Peyer's patch (tissue), 4 donors: Measurements from ENCODE around the gene VPS26C.

Experiments
- POLR2A ChIP-seq, 2 donors: fragments of 450-650 bp; IDR thresholded peaks; one replicate each; pipeline ENCODE4 v1.5.1; 2017; ENCODE audit warnings: antibody characterized with exemption in 2 of 2, mild to moderate bottlenecking in 2 of 2, moderate library complexity in 2 of 2
- TF ChIP-seq, protein P1 (sequence below), 6 experiments: fragments of 450-650 bp in 4 of 6; fragments of 200-600 bp in 2 of 6; sonication (generic) in 1 of 6; IDR thresholded peaks; one replicate each; pipeline ENCODE4 v1.5.1; 2017 to 2019; ENCODE audit warnings: antibody characterized with exemption in 6 of 6, mild to moderate bottlenecking in 3 of 6, moderate library complexity in 1 of 6

DNA sequence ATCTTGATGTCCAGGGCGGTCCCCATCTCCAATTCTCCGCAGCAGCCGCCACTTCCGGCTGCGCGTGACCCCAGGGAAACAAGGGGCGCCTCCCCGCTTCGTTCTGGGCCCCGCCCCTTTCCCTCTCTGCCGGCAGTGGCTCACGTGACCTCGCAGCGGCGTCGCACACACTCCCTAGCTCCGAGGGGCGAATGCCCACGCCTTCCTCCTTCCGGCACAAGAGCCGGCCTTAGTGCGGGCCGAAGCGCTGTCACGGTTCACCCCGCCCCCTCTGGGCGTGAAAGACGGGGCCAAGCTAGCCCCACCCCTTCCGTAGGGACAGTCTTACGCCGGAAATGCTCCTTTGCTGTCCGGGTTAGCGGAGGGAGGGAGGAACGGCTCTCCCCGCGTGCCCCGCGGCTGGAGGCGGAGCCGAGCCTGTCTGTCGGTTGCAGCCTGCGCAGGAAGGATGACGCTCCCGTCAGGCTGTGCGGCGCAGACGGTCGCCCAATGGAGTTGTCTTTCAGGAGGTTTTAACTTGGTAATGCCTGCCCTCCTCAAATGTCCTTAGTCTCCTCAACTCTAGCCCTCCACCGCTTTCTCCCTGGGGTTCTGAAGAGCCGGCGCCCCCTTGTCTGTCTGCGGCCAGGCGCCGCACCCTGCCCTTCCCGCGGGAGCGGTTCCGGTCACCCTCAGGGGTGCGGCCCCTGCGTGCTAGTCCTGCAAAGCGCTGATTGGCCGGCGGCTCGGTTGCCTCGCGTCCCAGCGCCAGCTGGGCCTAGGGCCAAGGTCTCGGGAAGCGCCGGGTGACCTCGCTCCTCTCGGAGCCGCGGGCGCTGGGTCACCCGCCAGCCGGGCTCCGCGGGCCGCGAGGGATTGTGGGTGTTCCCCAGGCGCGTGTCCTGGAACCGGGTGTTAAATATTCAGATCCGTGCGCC lies at the start of gene VPS26C:
- TF ChIP-seq, protein P1, sequence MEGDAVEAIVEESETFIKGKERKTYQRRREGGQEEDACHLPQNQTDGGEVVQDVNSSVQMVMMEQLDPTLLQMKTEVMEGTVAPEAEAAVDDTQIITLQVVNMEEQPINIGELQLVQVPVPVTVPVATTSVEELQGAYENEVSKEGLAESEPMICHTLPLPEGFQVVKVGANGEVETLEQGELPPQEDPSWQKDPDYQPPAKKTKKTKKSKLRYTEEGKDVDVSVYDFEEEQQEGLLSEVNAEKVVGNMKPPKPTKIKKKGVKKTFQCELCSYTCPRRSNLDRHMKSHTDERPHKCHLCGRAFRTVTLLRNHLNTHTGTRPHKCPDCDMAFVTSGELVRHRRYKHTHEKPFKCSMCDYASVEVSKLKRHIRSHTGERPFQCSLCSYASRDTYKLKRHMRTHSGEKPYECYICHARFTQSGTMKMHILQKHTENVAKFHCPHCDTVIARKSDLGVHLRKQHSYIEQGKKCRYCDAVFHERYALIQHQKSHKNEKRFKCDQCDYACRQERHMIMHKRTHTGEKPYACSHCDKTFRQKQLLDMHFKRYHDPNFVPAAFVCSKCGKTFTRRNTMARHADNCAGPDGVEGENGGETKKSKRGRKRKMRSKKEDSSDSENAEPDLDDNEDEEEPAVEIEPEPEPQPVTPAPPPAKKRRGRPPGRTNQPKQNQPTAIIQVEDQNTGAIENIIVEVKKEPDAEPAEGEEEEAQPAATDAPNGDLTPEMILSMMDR (IDR thresholded peaks at IDR 0.05) = no peak
- peak; percentile 81 to 82 for TF ChIP-seq POLR2A (IDR thresholded peaks at IDR 0.05)
